ENCODE results near the gene NPLOC4.

GRCh38 chr17:81509207-81509971, 127.5 kb downstream of the NPLOC4 start:
- no peak for TF ChIP-seq CTCF (IDR thresholded peaks at IDR 0.05)
- no peak for TF ChIP-seq EZH2 (IDR thresholded peaks at IDR 0.05; ENCODE audit: borderline replicate concordance, insufficient read depth, low read depth, low read length, poor library complexity, severe bottlenecking)
